GM23248 (cell line): ENCODE measurements around the gene ATP6V1C2.

Source experiments
- EZH2 ChIP-seq: fragments of 200-600 bp; sonication (generic); IDR thresholded peaks from 2 replicates; pipeline ENCODE4 v1.6.1; 2018; ENCODE audit warnings: antibody characterized with exemption, mild to moderate bottlenecking; ENCODE audit not compliant: insufficient read depth, poor library complexity, severe bottlenecking
- EZH2phosphoT487 ChIP-seq: fragments of 200-600 bp; sonication (generic); IDR thresholded peaks from 2 replicates; pipeline ENCODE4 v1.6.1; 2018; ENCODE audit warnings: antibody characterized with exemption, moderate library complexity, mild to moderate bottlenecking, low read depth; ENCODE audit not compliant: insufficient read depth

DNA sequence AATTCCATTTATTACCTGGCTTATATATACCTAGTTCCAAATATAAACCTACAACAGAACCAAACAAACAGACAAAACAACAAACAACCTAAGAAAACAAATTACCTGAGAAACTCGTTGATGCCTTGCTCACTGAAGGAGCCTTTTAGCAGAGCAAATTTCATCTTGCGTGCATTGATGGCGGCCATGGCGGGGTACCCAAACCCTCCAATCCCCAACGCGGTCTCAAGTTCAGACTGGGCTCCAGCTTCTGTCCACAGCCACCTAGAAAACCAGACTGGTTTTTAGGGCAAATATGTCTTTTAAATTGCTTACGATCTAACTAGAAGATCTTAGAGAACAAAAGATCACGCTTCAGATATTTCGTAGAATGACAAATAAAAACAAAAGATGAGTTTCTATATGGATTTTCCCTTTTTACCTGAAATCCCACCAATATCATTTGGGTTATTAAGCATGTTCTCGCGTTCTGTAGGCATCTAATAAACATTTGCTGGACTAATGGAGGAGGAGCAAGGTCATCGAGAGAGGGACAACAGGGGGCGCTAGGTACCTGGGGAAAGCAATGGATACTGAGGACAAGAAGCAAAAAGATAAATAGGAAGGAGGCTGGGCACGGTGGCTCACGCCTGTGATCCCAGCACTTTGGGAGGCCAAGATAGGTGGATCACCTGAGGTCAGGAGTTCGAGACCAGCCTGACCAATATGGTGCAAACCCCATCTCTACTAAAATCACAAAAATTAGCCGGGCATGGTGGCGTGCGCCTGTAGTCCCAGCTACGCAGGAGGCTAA lies 65.9 kb downstream of the ATP6V1C2 start:
- TF ChIP-seq EZH2 (no peak), EZH2phosphoT487 (no peak)
